ENCODE data around the gene PRKCQ.
A peak's percentile ranks its signal among the peaks of the same experiment; 100 is the strongest.
"Not testable (repeated sequence)": the region's sequence is repeated elsewhere in the genome, so short reads cannot be mapped to it uniquely, and the experiment has no call there.

The PRKCQ gene

GRCh38 chr10:6492896-6493295 lies 87.2 kb downstream of the PRKCQ start:
- DNase-seq (ENCODE audit: low read depth in 2 of 2): no peak

DNA sequence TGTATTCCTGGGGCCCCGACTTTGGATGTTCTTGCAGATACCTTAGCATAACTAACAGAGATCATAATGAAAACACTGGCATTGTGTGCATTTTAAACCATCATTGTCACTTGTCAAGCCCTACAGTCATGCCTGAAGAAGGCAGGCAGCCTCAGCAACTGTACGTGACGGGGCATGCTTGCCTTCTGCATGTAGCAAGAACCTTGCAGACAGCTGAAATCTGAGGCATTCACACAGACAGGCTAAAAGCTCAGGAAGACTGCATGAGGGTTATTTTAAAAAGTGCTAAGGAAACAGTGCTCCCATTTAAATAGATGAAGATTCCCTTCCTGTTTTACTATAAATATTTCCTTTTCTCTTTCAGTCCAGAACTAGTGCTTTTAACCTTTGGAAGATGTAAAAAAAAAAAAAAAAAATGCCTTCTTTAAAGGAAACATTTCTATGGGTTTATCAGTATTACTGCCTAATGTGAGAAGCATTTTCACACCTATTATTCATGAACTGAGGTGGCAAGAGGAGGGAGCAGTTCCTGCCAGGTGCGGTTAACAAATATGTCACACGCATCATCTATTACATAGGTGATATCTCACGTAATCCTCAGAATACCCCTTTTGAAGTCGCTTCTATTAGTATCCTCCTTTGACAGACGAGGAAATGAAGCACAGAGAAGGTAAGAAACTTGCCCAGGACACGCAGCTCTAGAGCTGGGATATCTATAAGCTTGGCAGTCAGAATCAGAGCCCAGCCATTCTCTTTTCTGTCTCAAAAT lies 88.1 kb downstream of the PRKCQ start:
- no peak for DNase-seq (ENCODE audit: low read depth in 2 of 2)

DNA sequence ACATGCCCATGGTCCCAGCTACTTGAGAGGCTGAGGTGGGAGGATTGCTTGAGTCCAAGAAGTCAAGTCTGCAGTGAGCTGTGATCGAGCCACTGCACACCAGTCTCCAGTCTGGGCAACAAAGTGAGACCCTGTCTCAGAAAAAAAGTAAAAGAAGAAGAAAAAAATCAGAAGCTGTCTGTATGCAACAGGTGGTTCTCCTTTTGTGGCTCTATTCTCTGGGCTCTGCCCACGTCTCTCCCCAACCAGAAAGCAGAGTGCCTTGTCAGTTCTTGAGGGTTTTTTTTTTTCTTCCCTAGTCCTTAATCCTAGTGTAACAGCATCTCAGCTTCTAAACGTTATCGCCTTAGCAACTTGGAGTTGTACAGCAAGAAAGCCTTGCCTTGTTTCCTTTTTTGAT lies 89.5 kb downstream of the PRKCQ start:
- no peak for DNase-seq (ENCODE audit: low read depth in 2 of 2)

- DNase-seq (ENCODE audit: low read depth in 2 of 2): no peak
Measured at GRCh38 chr10:6487920-6488319, 92.2 kb downstream of the PRKCQ start.

DNA sequence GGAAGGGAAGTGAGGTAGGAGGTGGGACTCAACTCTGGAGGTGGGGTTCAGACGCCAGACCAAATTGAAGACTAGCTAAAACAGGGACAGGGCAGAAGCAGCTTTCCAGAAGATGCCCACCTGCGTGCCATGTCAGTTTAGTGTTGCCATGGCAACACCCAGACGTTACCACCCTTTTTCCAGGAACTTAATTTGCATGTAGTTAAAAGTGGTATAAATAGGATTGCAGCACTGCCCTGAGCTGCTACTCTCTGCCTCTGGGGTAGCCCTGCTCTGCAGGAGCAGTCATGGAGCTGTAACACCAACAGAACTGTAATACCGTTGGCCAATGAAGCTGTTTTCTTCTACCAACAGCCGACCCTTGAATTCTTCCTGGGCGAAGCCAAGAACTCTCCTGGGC lies 93.8 kb downstream of the PRKCQ start:
- no peak for DNase-seq (ENCODE audit: low read depth in 2 of 2)

DNA sequence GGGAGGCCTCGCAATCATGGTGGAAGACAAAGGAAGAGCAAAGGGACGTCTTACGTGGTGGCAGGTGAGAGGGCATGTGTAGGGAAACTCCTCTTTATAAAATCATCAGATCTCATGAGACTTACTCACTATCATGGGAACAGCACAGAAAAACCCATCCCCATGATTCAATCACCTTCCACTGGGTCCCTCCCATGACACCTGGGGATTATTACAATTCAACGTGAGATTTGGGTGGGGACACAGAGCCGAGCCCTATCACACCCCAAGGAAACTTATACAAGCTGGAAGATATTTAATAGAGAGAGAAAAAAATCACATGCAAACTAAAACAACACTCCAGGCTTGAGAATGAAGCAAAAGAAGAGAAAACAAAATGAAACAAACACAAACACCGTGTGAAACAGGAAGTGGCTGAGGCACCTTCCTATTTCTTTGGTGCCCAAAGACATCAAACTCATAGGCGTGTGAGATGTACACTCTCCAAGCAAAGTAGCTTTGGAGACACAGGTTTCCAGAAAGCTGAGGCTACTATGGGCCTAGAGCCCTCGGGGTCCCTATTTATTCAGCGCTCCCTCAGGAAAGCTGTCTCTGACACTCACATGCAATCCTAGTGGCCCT lies 97.2 kb downstream of the PRKCQ start:
- no peak for DNase-seq (ENCODE audit: low read depth in 2 of 2)

DNA sequence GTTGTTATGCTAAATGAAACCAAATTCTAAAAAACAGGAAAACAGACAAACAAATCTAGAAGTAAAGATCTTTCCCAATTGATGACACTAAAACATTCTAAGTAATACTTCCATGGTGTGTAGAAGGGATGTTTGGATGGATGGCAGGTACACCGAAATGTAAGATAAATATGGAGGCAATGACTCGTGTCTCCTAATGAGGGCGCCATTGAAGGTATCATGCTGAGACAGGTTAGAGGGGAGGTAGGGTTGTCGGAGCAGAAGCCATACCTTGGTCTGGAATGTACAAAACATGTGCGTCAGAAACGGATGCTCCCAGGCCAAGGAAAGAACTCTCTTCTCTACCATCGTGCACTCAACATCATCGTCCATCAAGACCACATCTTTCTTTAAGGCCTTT lies 101.4 kb downstream of the PRKCQ start:
- no peak for DNase-seq (ENCODE audit: low read depth in 2 of 2)

DNA sequence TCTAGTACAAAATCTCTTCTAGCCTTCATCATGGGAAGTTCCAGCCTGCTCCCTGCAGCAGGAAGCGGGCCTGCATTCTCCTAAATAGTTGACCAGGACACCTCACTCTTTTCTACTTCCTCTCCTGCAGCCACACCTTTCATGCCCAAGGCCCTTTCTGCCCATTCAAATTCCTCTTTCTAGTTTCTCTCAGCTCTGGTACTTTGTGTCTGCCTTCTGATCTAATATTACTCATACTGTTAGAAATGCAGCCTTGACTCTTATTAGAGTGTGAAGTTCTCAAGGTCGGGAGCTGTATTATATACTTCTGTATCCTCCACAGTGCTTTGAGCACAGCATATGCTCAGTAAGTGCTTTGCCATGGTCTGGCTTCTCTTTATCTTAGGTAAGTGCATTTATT lies 103.1 kb downstream of the PRKCQ start:
- DNase-seq (ENCODE audit: low read depth in 2 of 2): no peak

DNA sequence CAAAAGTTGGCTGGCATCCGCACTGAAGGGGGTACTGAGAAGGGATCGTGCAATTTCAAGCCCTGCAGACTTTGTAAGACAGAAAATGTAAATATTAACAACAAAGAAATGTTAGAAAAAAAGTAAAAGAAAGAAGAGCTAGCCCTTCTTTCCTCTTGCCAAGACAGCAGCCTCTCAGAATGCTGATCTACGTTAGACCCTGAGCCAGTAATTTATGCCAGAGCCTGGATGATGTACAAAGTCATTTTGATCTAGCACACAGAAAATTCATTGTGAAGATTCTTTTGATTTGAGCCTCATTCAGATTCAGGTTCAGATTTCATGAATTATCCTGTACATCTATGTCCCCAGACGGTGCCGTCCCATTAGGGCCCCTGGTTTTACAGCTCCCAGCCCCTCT lies 105.2 kb downstream of the PRKCQ start:
- DNase-seq (ENCODE audit: low read depth in 2 of 2): no peak

DNA sequence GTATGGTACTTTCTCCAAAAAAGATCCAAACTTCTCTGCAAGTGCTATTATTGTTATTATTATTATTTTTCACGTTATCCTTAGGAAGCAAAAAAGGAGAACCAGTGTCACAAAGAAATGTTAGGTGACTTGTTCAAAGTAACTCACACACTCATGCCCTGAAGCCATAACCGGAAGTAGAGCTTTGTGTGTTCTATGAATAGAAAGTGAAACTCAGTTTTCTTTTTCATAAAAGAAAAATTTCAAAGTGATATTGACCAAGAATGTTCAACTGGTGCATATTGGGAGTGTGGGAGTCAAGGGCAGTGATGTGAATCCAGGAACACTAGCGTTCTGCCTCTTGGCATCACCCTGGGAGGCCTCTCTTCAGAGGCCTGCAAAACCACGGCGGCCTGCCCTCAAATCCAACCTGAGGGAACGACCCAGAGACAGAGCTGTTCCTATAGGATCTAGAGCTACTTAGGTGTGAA lies 106.1 kb downstream of the PRKCQ start:
- DNase-seq (ENCODE audit: low read depth in 2 of 2): no peak

- DNase-seq (ENCODE audit: low read depth in 2 of 2): peak; percentile 14 to 27
Measured at GRCh38 chr10:6473430-6473829, 106.6 kb downstream of the PRKCQ start.

DNA sequence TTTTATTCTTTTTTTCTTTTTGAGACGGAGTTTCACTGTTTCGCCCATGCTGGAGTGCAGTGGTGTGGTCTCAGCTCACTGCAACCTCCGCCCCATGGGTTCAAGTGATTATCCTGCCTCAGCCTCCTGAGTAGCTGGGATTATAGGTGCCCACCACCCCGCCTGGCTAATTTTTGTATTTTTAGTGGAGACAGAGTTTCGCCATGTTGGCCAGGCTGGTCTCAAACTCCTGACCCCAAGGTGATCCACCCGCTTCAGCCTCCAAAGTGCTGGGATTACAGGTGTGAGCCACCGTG lies 107.4 kb downstream of the PRKCQ start:
- not testable (repeated sequence) for DNase-seq (ENCODE audit: low read depth in 2 of 2)

GRCh38 chr10:6470894-6471618 lies 109.0 kb downstream of the PRKCQ start:
- no peak for DNase-seq (ENCODE audit: low read depth in 2 of 2)

GRCh38 chr10:6469661-6470060 lies 110.4 kb downstream of the PRKCQ start:
- no peak for DNase-seq (ENCODE audit: low read depth in 2 of 2)

- DNase-seq (ENCODE audit: low read depth in 2 of 2): peak in 1 of 2 donors; percentile 33
Measured at GRCh38 chr10:6465854-6466601, 114.0 kb downstream of the PRKCQ start.

DNA sequence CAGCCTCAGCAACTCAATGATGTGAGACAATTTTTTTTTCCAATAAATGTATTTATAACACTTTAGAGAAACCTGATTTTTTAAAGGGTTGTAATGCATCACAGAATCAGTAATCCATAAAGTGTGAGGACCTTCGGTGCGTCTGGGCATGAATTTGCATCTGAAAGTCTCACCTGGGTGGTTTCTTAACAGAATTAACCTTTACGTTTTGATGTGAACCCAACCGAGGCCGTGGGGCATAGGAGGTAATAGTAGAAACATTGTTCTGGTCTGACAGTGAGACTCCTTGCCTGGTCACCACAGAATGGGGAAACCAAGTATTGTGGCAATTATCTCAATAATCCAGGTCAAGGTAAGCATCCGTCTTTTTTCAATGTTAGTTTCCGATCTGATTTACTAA lies 114.6 kb downstream of the PRKCQ start:
- DNase-seq (ENCODE audit: low read depth in 2 of 2): no peak

- no peak for DNase-seq (ENCODE audit: low read depth in 2 of 2)
Measured at GRCh38 chr10:6464862-6465430, 115.1 kb downstream of the PRKCQ start.

- no peak for DNase-seq (ENCODE audit: low read depth in 2 of 2)
Measured at GRCh38 chr10:6463366-6463765, 116.7 kb downstream of the PRKCQ start.

GRCh38 chr10:6461961-6462360 lies 118.1 kb downstream of the PRKCQ start:
- no peak for DNase-seq (ENCODE audit: low read depth in 2 of 2)

- no peak for DNase-seq (ENCODE audit: low read depth in 2 of 2)
Measured at GRCh38 chr10:6460861-6461409, 119.1 kb downstream of the PRKCQ start.

GRCh38 chr10:6458814-6459213 lies 121.3 kb downstream of the PRKCQ start:
- DNase-seq (ENCODE audit: low read depth in 2 of 2): no peak

DNA sequence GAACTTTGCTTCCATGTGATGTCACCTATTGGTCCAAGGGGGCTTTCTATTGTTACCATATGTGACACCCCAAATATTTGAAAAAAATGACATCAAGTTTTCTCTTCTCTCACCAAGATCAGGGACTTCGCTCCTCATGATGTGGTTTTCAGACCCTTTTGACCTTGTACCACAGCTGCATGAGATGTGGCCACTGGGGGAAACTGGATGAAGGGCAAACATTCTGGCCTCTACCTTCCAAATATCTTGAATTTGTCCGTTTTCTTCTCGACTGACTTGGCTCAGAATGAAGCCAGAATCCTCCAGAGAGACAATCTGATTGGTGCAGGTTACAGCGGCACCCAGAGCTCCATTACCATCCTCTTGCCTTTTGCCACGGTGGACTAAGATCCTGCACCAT lies 122.7 kb downstream of the PRKCQ start:
- DNase-seq (ENCODE audit: low read depth in 2 of 2): no peak
